HuH-7.5 (cell line): ENCODE measurements around the gene BCR.

ENCODE experiments used
- DNase-seq: peaks from one replicate; pipeline ENCODE4 v3.0.0; 2011; ENCODE audit warnings: low spot score

BCR gene

DNA sequence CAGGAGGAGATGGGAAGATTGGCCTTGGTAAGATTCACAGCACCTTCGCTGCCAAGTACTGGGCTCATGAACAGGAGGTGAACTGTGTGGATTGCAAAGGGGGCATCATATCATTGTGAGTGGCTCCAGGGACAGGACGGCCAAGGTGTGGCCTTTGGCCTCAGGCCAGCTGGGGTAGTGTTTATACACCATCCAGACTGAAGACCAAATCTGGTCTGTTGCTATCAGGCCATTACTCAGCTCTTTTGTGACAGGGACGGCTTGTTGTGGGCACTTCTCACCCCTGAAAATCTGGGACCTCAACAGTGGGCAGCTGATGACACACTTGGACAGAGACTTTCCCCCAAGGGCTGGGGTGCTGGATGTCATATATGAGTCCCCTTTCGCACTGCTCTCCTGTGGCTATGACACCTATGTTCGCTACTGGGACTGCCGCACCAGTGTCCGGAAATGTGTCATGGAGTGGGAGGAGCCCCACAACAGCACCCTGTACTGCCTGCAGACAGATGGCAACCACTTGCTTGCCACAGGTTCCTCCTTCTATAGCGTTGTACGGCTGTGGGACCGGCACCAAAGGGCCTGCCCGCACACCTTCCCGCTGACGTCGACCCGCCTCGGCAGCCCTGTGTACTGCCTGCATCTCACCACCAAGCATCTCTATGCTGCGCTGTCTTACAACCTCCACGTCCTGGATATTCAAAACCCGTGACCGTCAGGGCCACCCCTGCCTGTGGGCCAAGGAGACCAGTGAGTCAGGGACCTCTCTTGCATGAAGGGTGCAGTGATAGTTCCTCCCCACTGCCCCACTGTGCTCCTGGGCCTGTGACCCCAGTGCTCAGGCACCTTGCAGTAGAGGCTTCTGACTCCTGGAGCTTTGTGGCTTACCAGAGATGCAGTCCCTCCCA lies 83.6 kb downstream of the BCR start:
- no peak for DNase-seq

DNA sequence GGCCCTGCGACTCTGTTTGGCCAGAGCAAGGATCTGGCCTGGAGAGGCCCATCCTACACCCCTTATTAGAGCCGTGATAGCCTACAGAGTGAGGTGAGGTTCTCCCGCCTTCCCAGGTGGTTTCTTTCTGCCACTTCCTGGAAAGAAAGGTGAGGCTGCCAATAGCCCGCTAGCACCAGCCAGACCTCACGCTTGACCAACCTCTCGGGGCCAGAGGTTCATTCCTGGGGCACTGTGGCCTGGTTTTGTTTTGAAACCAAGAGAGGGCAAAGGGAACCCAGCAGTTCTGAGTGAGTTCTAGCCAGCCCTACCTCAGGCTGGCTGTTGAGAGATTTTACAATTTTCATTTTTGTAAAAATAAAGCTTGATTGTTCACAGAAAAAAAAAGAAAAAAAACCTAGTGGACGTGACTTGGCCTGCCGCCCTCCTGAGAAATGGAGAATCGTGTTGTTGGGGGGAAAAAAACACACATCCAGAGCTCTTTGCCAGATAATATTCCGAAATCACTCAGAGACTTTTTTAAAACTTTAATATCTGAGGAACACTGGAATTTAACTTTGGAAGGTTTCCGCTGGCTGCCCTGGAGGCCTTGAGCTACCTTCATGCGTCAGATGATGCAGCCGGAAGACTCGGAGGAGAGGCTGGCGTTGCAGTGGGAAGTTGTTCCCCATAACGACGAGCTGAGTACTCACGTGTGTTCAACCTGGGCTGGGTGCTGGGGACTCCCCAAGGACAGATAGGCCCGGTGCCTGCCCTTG lies 84.5 kb downstream of the BCR start:
- DNase-seq, result no peak

DNA sequence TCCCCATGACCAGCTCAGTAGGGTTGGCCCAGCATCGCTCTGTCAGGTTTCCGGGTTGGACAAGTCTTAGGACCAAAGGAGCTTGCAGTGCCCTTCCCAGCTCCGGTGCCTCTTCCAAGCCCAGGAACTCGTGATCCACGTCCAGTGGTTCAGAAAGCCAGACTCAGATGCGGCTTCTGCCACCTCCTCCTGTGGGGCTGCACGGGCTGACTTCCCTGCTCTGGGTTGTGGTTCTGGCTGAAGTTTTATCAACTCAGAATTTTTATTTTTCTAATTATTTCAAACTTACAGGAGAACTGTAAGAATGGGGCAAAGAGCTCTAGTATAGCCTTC lies 85.0 kb downstream of the BCR start:
- DNase-seq, result no peak

DNA sequence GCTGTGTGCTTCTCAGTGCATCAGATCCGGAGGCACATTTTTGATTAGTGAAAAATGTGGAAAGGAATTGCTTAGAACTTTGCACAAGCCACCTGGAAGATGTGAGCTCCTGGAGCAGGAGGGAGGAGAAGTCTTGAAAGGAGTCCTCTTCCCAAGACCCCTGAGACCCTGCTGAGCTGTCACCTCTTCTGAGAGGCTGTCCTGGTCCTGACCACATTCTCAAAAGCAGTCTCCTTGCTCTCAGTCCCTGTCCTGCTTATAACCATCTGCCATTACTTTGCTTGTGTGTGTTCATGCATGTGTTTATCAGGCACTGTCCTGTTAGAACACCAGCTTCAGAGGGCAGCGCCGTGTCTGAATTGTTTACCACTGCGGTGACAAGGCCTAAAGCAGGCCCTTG lies 86.5 kb downstream of the BCR start:
- no peak for DNase-seq

DNA sequence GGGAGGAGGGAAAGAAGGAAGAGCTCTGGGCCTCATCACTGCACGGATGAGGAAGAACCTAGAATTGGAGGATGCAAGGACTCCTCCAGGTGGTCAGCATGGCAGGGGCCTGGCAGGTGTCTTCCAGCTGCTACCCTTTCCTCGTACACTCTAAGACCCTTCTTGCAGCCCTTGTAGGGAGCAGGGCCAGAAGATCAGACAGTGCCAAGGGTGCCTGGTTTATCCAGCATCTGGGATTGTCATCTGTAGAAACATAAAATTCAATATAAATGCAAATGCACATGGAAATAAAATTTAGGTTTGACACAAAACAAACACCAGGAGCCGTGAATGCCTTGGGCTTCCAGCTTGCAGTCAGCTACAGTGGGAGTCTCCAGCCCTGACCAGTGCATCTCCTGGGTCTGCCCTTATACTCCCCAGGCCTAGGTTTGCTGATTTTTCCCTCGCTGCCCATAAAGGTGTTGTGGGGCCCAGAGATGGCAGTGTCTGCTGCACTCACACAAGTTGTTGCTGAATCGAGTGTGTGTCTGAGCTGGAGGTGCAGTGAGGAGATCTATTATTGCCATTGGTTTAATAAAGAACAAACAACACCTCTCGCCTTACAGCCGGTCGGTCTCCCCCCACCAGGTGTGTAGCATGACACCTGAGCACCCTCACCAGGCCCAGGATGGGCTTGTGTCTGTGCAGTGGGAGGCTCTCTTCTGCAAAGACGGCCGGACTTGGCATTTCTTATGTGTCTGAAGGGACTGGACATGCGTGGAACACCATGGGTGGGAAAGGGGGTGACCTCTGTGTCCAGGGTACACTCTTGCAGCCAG lies 87.1 kb downstream of the BCR start:
- DNase-seq, result no peak

DNA sequence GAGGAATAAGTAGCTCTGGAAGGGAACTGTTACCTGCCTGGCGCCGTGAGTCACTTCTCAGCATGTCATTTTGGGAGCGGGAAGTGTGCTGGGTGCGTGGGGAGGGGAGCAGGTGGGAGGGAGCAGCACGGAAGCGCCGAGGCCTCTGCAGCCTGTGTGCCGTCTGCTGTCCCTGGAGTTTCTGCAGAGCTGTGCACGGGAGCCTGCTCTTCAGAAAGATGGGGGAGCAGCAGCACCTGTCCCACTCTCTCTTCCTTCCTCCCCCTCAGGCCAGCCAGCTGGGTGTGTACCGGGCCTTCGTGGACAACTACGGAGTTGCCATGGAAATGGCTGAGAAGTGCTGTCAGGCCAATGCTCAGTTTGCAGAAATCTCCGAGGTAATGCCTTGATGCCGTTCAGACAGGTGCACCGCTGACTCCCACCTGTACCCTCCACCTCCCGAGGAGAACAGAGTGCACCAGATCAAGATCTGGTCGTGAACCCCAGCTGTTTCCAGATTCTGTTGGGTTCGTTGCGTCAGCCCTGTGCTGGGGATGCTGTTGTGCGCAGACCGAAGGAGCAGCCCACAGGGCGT lies 87.9 kb downstream of the BCR start:
- DNase-seq, result no peak

DNA sequence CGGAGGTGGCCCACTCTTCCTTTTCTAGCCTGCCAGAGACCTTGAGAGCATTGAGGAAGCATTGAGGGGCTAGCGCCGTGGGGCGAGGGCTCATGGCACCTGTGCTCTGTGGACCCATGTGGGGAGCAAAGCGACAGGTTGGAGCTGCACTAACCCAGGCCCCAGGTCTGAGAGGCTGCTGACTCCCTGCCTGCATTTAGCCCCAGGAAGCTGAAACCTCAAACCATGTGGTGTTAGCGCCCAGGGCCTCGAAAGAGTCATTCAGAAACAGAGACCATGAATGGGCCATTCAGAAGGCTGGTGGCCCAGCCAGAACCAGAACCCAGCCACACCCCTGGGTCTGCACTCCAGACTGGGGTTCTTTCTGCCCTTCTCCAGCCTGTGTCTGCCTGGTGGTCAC lies 88.6 kb downstream of the BCR start:
- no peak for DNase-seq

DNA sequence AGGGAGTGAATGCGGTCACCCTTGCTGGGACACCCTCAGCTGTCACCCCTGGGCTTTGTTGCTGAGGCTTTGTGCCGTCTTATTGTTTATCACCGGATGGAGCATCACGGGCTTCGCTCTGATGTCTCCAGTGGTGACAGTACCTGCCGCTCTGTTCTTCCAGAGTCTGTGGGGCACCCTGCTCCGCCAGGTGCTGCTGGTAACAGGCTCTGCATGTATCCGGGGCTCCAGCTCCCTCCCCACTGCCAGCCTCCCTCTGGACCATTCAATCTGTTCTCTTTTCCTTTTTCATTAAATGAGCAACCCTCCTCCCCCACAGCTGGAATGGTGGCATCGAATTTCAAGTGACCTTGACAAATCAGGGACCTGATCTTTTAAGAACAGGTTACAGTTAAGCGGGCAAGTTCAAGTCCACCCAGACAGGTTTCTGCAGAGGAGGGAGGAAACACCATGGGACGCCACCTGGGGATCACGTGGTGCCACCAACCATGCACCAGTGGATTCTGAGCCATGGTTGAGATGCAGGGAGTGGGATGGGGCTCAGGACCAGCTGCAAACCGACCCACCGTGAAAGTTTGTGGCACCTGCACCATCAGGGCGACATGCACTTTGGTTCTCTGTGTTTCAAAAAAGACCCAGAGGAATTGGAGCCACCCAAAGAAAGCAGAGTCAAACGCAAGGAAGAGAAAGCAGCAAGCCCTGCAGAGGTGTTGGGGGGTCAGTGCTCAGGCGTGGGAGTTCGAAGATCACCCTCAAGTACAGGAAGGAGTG lies 89.3 kb downstream of the BCR start:
- no peak for DNase-seq

DNA sequence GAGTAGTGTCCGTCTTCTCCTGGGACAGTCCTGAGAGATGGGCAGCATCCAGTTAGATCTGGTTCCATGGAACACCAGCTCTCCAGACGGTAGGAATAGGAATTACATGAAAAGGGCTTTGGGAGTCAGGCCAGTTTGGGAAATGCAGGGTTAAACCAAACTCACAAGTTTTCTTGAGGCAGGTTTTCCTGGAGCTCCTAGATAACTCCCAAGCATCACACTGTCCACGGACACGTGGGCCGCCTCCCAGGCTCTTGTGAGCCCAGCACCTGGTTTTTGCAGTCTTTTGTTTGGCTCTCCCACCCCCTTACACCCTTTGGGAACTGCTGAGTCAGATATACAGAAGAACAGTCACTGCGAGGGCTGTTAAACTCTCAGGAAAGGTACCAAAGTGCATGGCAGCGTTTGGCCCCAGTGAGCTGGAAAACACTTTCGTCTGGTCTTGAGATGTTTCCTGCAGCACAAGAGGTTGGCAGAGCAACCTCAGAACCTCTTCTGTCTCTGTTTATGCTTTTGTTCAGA lies 90.0 kb downstream of the BCR start:
- no peak for DNase-seq

DNA sequence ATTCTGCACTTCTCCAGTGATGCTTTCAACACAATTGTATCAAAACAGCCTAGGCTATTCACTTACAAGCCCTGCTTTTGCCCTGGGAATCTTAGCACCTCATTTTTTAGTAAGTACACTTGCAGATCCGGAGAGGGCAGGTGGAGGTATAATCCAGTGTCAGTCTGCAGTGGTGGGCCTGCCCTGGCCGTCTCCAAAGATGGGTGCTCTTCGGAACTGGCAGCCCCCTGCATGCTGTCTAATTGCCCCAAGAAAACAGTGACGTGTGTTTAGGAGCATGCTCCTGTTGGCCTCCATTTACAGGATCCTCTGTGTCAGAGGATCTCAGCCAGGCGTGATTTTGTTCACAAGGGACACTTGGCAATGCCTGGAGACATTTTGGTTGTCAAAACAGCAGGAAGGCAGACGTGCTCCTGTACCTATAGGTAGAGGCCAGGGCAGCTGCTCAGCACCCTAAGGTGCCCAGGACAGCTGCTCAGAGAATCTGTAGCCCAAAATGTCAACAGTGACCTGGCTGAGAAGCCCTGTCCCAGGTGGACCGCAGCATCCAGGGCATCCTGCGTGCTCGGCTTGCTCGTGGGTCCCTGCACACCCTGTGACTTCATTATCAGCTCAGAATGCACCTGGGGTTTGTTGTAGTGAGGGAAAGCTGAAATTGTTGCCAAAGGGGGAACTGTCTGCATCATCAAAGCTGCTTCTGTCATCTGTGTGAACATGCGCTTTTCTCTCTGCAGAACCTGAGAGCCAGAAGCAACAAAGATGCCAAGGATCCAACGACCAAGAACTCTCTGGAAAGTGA lies 90.7 kb downstream of the BCR start:
- DNase-seq, result no peak

DNA sequence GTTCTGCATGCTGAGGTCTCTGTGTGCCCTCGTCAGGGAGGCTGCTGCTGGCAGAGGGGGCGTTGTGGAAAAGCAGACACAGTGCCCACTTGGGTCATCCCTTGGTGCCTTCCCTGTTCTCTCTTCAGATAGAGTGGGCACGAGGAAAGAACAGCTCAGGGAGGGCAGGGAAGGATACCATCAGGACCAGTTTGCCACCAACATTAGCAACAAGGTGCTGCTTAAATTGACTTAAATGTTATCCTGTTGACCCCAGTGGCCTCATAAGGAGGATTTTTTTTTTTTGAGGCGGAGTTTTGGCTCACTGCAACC lies 91.2 kb downstream of the BCR start:
- no peak for DNase-seq

DNA sequence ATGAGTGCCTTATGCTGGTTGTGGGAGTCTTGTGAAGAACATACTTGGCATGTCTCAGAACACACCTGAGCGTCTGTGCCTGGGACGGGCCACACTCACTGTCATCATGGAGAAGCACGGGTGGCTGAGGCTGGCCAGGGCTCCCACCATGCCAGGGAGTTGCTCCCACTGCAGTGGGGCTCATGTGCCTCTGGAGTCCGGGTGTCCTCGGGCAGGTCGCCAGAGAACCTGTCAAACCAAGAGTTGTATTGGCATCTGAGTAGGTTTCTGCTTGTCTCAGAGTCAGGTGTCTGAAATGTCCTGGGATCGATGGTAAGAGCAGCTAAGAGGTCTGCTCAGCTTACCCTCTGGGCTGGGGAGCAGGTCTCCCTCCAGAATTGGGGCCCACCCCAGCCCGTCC lies 92.1 kb downstream of the BCR start:
- DNase-seq, result no peak

DNA sequence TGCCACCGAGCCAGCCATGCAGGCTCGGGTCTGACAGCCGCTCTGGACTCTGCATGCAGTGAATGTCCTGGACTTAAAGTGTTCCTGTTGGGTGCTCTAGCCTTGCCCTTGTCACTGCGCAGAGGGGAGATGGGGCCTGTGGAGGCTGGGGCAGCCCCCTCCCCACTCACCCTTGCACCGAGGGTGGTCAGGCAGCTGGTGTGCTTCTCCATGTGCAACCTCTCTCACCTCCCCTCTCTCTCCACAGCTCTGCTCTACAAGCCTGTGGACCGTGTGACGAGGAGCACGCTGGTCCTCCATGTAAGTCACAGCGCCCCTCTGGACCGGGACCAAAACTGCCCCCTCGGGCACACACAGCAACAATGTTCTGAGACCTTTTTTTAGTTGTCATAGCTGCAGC lies 92.5 kb downstream of the BCR start:
- no peak for DNase-seq

DNA sequence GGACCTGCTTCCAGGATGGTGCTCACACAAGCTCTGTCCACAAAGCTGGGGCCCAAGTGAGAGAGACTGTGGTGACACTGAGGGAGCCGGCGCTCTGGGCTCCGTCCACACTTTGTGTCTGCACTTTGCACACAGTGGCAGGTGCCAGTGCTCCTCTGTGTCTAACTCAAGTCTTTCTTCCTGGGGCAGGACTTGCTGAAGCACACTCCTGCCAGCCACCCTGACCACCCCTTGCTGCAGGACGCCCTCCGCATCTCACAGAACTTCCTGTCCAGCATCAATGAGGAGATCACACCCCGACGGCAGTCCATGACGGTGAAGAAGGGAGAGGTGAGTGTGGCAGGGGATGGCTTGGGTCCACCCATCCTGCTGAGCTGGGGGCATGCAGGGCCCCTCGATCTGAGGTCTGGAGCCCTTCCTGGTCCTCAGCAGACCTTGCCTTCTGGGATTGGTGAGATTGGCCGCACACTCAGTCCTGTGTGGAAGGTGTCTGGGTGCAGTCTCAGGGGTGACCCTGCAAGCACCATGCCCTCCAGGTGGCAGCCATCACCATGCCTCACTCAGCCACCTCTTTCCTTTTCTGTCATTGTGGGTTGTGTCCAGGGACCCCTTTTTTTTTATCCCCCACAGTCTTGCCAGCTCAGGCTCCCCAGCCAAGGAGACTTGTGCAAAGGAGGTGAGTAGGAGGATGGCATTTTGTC lies 93.3 kb downstream of the BCR start:
- no peak for DNase-seq

DNA sequence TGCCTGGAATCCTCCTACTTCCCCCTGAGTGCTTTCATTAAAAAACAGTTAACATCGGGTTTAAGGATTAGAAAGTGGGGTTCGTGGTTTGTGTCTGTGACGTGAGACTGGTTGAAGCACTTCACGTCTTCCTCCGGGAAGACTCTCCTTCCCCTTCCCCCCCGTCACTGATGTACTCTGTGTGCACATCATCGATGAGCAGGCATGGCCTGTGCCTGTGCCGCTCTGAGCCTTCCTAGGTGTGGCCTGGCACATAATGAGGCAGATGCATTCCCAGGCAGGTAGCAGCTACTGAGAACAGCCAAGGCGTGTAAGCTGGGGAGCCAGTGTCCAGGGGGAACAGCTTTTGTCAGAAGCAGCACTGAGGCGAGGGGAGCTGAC lies 93.8 kb downstream of the BCR start:
- DNase-seq, result no peak

DNA sequence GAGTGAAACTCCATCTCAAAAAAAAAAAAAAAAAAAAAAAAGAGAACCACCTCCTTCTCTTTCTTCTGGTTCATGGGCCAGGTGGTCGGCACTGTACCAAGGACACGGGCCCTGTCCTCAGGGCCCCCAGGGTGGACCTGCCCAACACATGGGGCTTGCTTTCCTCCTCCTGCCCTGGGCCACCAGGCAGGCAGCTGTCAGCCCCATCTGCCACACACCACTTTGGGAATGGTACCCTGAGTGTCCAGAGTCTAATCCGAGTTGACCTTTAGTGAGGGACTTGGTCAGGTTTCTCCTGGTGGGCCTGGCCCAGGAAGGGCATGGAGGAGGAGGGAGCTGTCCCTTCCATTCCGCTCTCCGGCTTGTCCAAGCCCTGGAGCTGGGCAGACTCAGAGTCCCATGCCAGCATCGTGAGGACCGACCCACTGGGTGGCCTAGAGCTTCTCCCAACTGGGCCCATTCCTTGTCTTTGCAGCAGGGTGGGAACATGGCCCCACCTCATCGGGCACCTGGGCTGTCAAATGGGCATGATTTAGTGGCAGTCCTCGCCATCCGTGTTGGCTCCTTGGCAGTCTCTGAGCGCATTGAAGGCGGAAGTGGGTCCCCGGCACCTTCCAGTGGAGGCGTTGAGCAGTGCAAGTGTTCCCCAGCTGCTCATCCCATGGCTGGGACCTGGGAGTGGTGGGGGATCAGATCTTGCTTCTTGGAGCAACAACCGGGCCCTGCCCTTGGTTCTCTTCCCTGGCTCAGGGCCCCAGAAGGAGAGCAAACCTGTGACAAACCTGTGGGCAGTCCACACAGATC lies 94.8 kb downstream of the BCR start:
- DNase-seq, result no peak

DNA sequence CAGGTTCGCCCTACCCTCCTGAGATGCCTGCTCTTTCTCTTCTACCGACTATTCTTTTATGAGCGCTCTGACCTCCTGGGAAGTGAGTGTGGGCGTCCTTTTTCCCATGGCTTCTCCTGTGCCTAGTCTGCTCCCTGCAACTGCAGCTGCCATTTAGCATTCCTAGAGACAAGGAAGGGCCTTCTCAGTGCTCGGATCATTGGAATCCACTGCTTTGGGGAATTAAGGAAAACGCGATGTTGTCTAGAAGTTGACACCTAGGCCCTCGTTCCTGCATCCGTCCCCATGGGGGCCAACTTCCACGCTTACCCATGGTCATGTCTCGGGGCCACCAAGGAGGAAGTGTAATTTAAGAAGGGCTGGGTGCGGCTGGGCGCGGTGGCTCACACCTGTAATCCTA lies 95.4 kb downstream of the BCR start:
- no peak for DNase-seq

DNA sequence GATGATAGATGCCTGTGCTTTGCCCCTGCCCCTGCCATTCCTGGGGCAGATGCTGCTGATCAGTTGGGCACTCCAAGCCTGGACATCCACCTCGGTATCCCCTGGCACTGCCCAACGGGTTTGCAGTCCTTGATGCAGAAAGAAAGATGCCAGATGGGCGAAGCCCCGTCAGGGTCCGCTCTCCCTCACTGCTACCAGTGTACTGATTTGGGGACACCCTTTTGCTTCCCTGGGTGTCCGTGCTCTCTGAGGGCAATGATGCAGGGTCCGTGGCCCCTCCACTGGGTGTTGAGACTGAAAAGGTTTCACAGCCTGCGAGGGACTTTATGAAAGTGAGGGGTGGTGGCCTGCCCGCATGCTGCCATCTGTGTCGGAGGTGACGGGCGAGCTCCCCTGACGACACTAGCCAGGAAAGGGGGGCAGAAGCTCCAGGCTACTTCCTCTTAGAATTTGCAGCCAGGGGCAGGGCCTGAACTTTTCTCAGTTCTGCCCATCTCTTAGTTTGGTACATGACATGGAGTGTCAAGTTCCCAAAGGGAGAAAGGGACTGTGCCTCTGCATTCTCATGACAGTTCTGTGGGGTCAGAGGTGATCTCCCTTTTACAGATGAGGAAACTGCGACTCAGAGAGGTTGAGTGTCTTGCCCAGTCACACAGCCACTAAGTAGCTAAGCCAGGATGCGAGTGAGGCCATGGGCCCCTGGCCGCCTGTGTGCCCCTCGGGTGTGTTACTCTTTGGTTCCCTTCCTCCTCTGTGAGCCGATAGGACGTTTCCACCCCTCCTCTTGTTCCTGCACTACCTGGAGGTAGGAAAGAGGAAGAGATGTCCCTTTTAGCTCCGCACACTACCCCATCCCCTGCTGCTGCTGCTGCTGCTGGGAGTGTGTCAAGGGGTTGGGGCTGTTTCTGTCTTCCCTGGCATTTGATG lies 96.6 kb downstream of the BCR start:
- DNase-seq, result no peak
